SH-SY5Y (cell line): Measurements from ENCODE around the gene TMEM151B.

ENCODE experiments used
- GATA2 ChIP-seq: IDR thresholded peaks from 2 replicates; pipeline ENCODE4 v1.6.1; 2011; ENCODE audit warnings: mild to moderate bottlenecking, low read depth, low read length
- GATA3 ChIP-seq: IDR thresholded peaks from 2 replicates; pipeline ENCODE4 v1.6.1; 2011; ENCODE audit warnings: low read depth, mild to moderate bottlenecking, low read length, moderate library complexity

GRCh38 chr6:44355640-44356039, 85.4 kb downstream of the TMEM151B start:
- TF ChIP-seq GATA2 = no peak
- no peak for TF ChIP-seq GATA3
